ENCODE data around the gene SLC24A4.

The SLC24A4 gene

GRCh38 chr14:92437309-92437708 is 114.3 kb downstream of the SLC24A4 start:
- no peak overlapping the region for H3K27ac ChIP-seq
- no peak for TF ChIP-seq CTCF (conservative IDR thresholded peaks at IDR 0.05)

GRCh38 chr14:92437729-92438285 is 114.8 kb downstream of the SLC24A4 start:
- TF ChIP-seq CTCF (conservative IDR thresholded peaks at IDR 0.05) = no peak
- H3K27ac ChIP-seq = no peak overlapping the region

GRCh38 chr14:92439537-92440344 is 116.8 kb downstream of the SLC24A4 start:
- no peak overlapping the region for H3K27ac ChIP-seq
- no peak for TF ChIP-seq CTCF (conservative IDR thresholded peaks at IDR 0.05)

GRCh38 chr14:92440345-92441003 is 117.5 kb downstream of the SLC24A4 start:
- no peak for TF ChIP-seq CTCF (conservative IDR thresholded peaks at IDR 0.05)

GRCh38 chr14:92441751-92442504 is 119.0 kb downstream of the SLC24A4 start:
- no peak overlapping the region for H3K27ac ChIP-seq
- no peak for TF ChIP-seq CTCF (conservative IDR thresholded peaks at IDR 0.05)

More at GRCh38 chr14:92440345-92441003, 117.5 kb downstream of the SLC24A4 start:
- no peak overlapping the region for H3K27ac ChIP-seq

- H3K27ac ChIP-seq = no peak overlapping the region
- no peak for TF ChIP-seq CTCF (conservative IDR thresholded peaks at IDR 0.05)
Observed at GRCh38 chr14:92443167-92443566, 120.2 kb downstream of the SLC24A4 start.

- H3K27ac ChIP-seq = no peak overlapping the region
- TF ChIP-seq CTCF (conservative IDR thresholded peaks at IDR 0.05) = no peak
Observed at GRCh38 chr14:92443741-92444140, 120.8 kb downstream of the SLC24A4 start.
